ENCODE data around the gene FUT7.

- TF ChIP-seq CTCF (IDR thresholded peaks at IDR 0.05) (no peak), POLR2A (IDR thresholded peaks at IDR 0.05) (no peak)
Observed at GRCh38 chr9:137032858-137033257, 970 bp upstream of the FUT7 start.

Measured in lower leg skin (tissue), 3 donors.